Gastrocnemius medialis (tissue), 4 donors: ENCODE measurements around the gene DDX21.
"Not testable (repeated sequence)": the region's sequence is repeated elsewhere in the genome, so short reads cannot be mapped to it uniquely, and the experiment has no call there.

ENCODE experiments used
- POLR2A ChIP-seq, 2 donors: fragments of 450-650 bp; IDR thresholded peaks; one replicate each; pipeline ENCODE4 v1.6.1; 2017; ENCODE audit warnings: antibody characterized with exemption in 2 of 2, mild to moderate bottlenecking in 2 of 2, moderate library complexity in 2 of 2
- TF ChIP-seq, protein P1 (sequence below), 5 experiments: fragments of 450-650 bp in 3 of 5; fragments of 200-600 bp in 2 of 5; sonication (generic) in 2 of 5; IDR thresholded peaks in 4 of 5; conservative IDR thresholded peaks in 1 of 5; 1 replicate in 4 of 5; 2 replicates in 1 of 5; pipeline ENCODE4 v1.5.1; 2016 to 2019; ENCODE audit warnings: antibody characterized with exemption in 5 of 5, mild to moderate bottlenecking in 3 of 5, moderate library complexity in 3 of 5

DNA sequence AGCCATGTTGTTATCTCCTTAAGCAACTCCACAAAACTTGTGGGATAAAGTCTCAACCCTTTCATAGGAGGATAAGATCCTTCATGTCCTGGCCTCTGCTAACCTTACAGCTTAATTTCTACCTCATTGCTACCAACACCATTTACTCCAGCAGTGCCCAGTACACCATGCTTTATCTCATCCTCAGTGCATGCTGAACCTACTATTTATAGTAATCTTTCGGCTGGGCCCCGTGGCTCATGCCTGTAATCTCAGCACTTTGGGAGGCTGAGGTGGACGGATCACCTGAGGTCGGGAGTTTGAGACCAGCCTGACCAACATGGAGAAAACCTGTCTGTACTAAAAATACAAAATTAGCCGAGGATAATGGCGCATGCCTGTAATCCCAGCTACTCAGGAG, 23.8 kb downstream of the DDX21 start:
- not testable (repeated sequence) for TF ChIP-seq POLR2A (IDR thresholded peaks at IDR 0.05)
- TF ChIP-seq, protein P1, sequence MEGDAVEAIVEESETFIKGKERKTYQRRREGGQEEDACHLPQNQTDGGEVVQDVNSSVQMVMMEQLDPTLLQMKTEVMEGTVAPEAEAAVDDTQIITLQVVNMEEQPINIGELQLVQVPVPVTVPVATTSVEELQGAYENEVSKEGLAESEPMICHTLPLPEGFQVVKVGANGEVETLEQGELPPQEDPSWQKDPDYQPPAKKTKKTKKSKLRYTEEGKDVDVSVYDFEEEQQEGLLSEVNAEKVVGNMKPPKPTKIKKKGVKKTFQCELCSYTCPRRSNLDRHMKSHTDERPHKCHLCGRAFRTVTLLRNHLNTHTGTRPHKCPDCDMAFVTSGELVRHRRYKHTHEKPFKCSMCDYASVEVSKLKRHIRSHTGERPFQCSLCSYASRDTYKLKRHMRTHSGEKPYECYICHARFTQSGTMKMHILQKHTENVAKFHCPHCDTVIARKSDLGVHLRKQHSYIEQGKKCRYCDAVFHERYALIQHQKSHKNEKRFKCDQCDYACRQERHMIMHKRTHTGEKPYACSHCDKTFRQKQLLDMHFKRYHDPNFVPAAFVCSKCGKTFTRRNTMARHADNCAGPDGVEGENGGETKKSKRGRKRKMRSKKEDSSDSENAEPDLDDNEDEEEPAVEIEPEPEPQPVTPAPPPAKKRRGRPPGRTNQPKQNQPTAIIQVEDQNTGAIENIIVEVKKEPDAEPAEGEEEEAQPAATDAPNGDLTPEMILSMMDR (IDR thresholded peaks at IDR 0.05 in 4 of 5, conservative IDR thresholded peaks at IDR 0.05 in 1 of 5) = not testable (repeated sequence)
